HUES6 (cell line): Measurements from ENCODE around the gene SSR1.
"Not testable (repeated sequence)": the region's sequence is repeated elsewhere in the genome, so short reads cannot be mapped to it uniquely, and the experiment has no call there.

ENCODE experiments used
- H3K27ac ChIP-seq: 2 replicates; pipeline ENCODE4 v1.7.0; 2013; ENCODE audit warnings: low read depth, mild to moderate bottlenecking, low read length, inconsistent platforms
- H3K27me3 ChIP-seq: 2 replicates; pipeline ENCODE4 v1.6.1; 2013; ENCODE audit warnings: low read length; ENCODE audit not compliant: control insufficient read depth, insufficient read depth
- H3K36me3 ChIP-seq: 2 replicates; pipeline ENCODE4 v1.6.1; 2013; ENCODE audit warnings: low read length; ENCODE audit not compliant: control insufficient read depth, insufficient read depth
- H3K4me1 ChIP-seq: 2 replicates; pipeline ENCODE4 v1.6.1; 2013; ENCODE audit warnings: low read length; ENCODE audit not compliant: control insufficient read depth, insufficient read depth
- H3K4me3 ChIP-seq: 2 replicates; pipeline ENCODE4 v1.5.1; 2013; ENCODE audit warnings: low read depth, low read length
- H3K9ac ChIP-seq: one replicate; pipeline ENCODE4 v1.6.1; 2013; ENCODE audit warnings: mild to moderate bottlenecking, low read length
- H3K9me3 ChIP-seq: 2 replicates; pipeline ENCODE4 v1.6.1; 2013; ENCODE audit warnings: low read depth, low read length; ENCODE audit not compliant: control insufficient read depth, insufficient read depth

Gene SSR1

GRCh38 chr6:7264686-7265384 is 48.2 kb downstream of the SSR1 start:
- H3K9ac ChIP-seq, result no peak overlapping the region
- H3K9me3 ChIP-seq, result peaks cover 7% of the 10 kb centered on the region; the same call in 1 of the 2 replicates
- no peaks in the 10 kb centered on the region for H3K36me3 ChIP-seq
- no peaks in the 10 kb centered on the region for H3K27me3 ChIP-seq
- no peak overlapping the region for H3K27ac ChIP-seq
- H3K4me1 ChIP-seq, result peaks cover 16% of the 10 kb centered on the region
- no peak overlapping the region for H3K4me3 ChIP-seq

GRCh38 chr6:7264041-7264440 is 49.0 kb downstream of the SSR1 start:
- Histone ChIP-seq H3K27me3 (no peaks in the 10 kb centered on the region), H3K27ac (no peak overlapping the region), H3K4me3 (no peak overlapping the region), H3K9me3 (peaks cover 7% of the 10 kb centered on the region; the same call in 1 of the 2 replicates), H3K9ac (no peak overlapping the region), H3K36me3 (no peaks in the 10 kb centered on the region), H3K4me1 (peaks cover 16% of the 10 kb centered on the region)

- H3K4me1 ChIP-seq, result peaks cover 16% of the 10 kb centered on the region
- not testable (repeated sequence) for H3K9me3 ChIP-seq, H3K9ac ChIP-seq, H3K27me3 ChIP-seq, H3K36me3 ChIP-seq, H3K4me3 ChIP-seq, H3K27ac ChIP-seq
Observed at GRCh38 chr6:7263519-7263805, 49.5 kb downstream of the SSR1 start.

GRCh38 chr6:7262746-7263518 is 50.1 kb downstream of the SSR1 start:
- Histone ChIP-seq H3K9me3 (peaks cover 7% of the 10 kb centered on the region; the same call in 1 of the 2 replicates), H3K4me1 (peaks cover 16% of the 10 kb centered on the region), H3K27ac (no peak overlapping the region), H3K36me3 (no peaks in the 10 kb centered on the region), H3K9ac (no peak overlapping the region), H3K4me3 (no peak overlapping the region), H3K27me3 (no peaks in the 10 kb centered on the region)

DNA sequence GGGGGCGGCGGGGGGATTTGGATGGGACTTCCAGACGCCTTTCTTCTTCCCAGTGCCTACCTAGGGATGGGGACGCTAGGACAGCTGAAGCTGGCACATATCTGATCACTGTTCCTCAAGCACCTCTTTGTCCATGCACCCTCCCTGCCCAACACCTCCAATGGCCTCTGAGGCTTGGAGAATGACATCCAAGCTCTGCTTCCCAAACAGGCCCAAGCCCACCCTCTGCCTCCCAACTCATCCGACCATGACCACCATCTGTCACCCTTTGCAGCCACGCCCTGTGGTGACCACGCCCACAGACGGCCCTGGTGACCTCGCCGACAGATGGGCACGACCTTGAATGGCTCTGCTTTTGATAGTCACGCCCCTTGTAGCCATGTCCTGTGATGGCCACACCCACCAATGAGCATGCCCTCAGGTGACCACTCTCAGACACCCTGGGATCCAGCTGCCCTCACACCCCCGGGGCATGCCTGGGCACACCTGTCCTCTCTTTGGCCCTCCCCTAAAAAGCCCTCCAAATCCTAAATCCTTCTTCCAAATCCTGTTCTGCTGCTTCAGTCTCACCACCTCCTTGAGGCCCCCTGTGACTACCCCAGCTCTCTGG is 51.0 kb downstream of the SSR1 start:
- Histone ChIP-seq H3K27ac (no peak overlapping the region), H3K9ac (peak overlapping the region; percentile 52), H3K36me3 (no peaks in the 10 kb centered on the region), H3K4me1 (peaks cover 16% of the 10 kb centered on the region), H3K4me3 (peak overlapping the region; percentile 72), H3K9me3 (peaks cover 8% of the 10 kb centered on the region; the same call in 1 of the 2 replicates), H3K27me3 (no peaks in the 10 kb centered on the region)

DNA sequence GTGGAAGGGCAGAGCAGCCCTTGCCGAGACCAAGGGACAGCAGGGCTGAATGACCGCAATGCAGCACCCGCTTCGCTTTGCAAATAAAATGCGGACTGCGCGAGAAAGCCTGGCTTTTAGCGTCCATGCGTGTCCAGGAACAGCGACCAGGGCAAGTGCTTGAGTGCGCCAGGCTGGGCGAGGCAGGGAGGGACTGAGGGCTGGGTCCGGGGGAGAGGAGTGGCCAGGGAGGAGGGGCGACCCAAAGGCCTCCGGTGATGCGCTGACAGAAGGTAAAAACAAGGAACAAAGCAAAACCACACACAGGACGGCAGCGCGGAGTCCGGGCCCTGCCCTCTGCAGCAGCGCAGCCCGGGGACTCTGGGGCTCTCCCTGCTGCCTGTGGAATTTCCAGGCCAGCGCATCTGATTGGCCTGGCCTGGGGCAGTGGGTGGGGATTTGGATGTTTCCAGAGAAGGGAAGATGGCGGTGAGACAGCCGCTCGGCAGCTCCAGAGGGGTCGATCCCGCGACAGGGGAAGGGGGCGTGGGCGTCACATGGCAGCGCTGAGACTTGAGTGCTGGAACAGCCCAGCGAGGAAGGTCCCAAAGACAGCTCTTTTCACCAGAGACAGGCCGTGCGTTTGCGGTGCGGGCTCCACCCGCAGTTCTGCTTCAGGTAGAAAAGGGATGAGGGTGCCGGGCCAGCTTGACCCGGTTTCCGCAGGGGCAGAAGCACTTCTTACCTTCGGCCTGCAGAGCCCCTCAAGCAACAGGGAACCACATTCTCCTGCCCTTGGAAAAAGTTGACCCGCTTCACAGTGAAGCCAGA is 51.8 kb downstream of the SSR1 start:
- H3K4me1 ChIP-seq, result peaks cover 16% of the 10 kb centered on the region
- H3K9ac ChIP-seq, result peak overlapping the region; percentile 72
- H3K36me3 ChIP-seq, result no peaks in the 10 kb centered on the region
- peak overlapping the region; percentile 72 for H3K4me3 ChIP-seq
- H3K27ac ChIP-seq, result no peak overlapping the region
- peaks cover 12% of the 10 kb centered on the region; the same call in 1 of the 2 replicates for H3K9me3 ChIP-seq
- H3K27me3 ChIP-seq, result no peaks in the 10 kb centered on the region

GRCh38 chr6:7260291-7261031 is 52.5 kb downstream of the SSR1 start:
- H3K36me3 ChIP-seq, result no peaks in the 10 kb centered on the region
- peaks cover 16% of the 10 kb centered on the region for H3K4me1 ChIP-seq
- peaks cover 14% of the 10 kb centered on the region for H3K9me3 ChIP-seq
- no peak overlapping the region for H3K27ac ChIP-seq
- no peaks in the 10 kb centered on the region for H3K27me3 ChIP-seq
- peak overlapping the region; percentile 72 for H3K4me3 ChIP-seq
- H3K9ac ChIP-seq, result peak overlapping the region; percentile 72

DNA sequence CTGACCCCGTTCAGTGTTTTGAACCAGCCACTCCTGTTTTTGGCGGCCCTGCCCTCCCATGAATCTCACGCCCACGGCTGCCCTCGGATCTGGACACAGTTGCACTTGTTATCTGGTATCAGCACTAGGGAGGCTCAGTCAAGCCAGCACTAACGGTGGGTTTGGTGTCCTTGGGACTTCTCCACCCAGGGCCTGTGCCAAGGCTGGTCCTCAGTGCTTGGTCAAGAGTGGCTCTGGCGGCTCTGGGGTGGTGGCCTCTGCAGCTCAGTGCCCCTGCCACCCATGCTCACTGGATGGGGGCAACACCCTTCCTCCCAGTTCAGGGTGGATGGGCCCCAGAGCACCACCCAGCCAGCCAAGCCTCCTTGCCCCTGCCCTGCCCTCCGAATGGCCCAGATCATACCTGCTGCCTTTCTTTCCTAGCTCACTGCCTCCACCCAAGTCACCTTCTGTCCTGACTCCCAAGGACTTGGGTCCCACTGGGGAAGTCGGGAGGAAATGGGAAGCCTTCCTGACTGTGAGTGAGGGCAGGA is 54.7 kb downstream of the SSR1 start:
- peaks cover 20% of the 10 kb centered on the region for H3K9me3 ChIP-seq
- H3K36me3 ChIP-seq, result no peaks in the 10 kb centered on the region
- H3K9ac ChIP-seq, result no peak overlapping the region
- no peak overlapping the region for H3K4me3 ChIP-seq
- no peak overlapping the region for H3K27ac ChIP-seq
- no peaks in the 10 kb centered on the region for H3K27me3 ChIP-seq
- peaks cover 16% of the 10 kb centered on the region for H3K4me1 ChIP-seq

GRCh38 chr6:7257521-7258230 is 55.3 kb downstream of the SSR1 start:
- H3K9me3 ChIP-seq, result peaks cover 20% of the 10 kb centered on the region
- H3K4me3 ChIP-seq, result no peak overlapping the region
- peaks cover 16% of the 10 kb centered on the region for H3K4me1 ChIP-seq
- no peak overlapping the region for H3K9ac ChIP-seq
- H3K36me3 ChIP-seq, result no peaks in the 10 kb centered on the region
- no peaks in the 10 kb centered on the region for H3K27me3 ChIP-seq
- H3K27ac ChIP-seq, result no peak overlapping the region

- Histone ChIP-seq H3K36me3 (peaks cover 4% of the 10 kb centered on the region; the same call in 1 of the 2 replicates), H3K9ac (no peak overlapping the region), H3K4me1 (peaks cover 9% of the 10 kb centered on the region), H3K9me3 (peaks cover 20% of the 10 kb centered on the region), H3K27ac (no peak overlapping the region), H3K27me3 (no peaks in the 10 kb centered on the region), H3K4me3 (no peak overlapping the region)
Observed at GRCh38 chr6:7256785-7257184, 56.2 kb downstream of the SSR1 start.
